Skin epidermis (tissue), 12 donors: ENCODE measurements around the gene NKAIN1.
"Not testable (repeated sequence)": the region's sequence is repeated elsewhere in the genome, so short reads cannot be mapped to it uniquely, and the experiment has no call there.

Source experiments
- H3K27ac ChIP-seq, 21 experiments: fragments of 200-600 bp; sonication (generic) in 11 of 21; one replicate each; pipeline ENCODE4 v1.5.0; 2020; ENCODE audit warnings: mild to moderate bottlenecking in 3 of 21, inconsistent platforms in 2 of 21, moderate library complexity in 2 of 21
- H3K4me3 ChIP-seq, 7 experiments: fragments of 200-600 bp; sonication (generic) in 2 of 7; one replicate each; pipeline ENCODE4 v1.5.0; 2020; ENCODE audit warnings: inconsistent platforms in 2 of 7, mild to moderate bottlenecking in 2 of 7, moderate library complexity in 1 of 7

The NKAIN1 gene

GRCh38 chr1:31199236-31199790 is 40.4 kb downstream of the NKAIN1 start:
- no peak overlapping the region for H3K4me3 ChIP-seq
- no peak overlapping the region for H3K27ac ChIP-seq

GRCh38 chr1:31198600-31198999 is 41.1 kb downstream of the NKAIN1 start:
- Histone ChIP-seq H3K4me3 (no peak overlapping the region), H3K27ac (no peak overlapping the region)

GRCh38 chr1:31198150-31198549 is 41.5 kb downstream of the NKAIN1 start:
- Histone ChIP-seq H3K4me3 (no peak overlapping the region), H3K27ac (no peak overlapping the region)

DNA sequence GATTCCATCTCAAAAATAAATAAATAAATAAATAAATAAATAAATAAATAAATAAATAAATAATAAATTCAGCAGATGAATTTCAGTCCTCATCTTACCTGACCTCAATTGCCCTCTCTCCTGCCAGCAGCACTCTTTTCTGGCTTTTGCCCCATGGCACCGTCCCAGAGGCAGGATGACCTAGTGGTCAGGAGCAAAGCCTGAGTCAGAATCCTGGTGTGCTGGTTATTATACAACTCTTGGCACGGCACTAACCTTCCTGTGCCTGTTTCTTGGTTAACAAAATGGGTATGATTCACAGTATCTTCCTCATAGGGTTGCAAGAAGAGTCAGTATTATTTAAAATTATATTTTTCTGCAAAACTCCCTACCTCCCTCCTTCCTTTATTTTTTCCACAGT is 43.0 kb downstream of the NKAIN1 start:
- no peak overlapping the region for H3K4me3 ChIP-seq
- H3K27ac ChIP-seq: no peak overlapping the region

GRCh38 chr1:31195267-31195666 is 44.4 kb downstream of the NKAIN1 start:
- not testable (repeated sequence) for H3K4me3 ChIP-seq, H3K27ac ChIP-seq

GRCh38 chr1:31193729-31194128 is 46.0 kb downstream of the NKAIN1 start:
- H3K27ac ChIP-seq: no peak overlapping the region
- no peak overlapping the region for H3K4me3 ChIP-seq

DNA sequence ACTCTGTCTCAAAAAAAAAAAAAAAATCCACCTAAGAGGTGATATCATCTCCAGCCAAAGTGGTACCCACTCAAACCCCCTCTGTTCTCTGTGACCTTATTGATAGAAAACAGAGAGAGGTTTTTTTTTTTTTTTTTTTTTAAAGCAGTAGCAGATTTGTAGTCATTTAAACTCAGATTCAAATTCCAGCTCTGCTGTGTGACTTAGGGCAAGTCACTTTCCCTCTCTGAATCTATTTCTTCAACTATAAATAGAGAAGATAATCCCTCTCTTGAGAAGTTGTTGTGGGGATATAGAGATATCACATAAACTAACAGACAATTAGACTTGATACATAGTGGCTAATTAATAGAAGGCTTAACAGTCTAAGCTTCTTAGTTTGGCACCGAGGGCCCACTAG is 48.4 kb downstream of the NKAIN1 start:
- no peak overlapping the region for H3K4me3 ChIP-seq
- no peak overlapping the region for H3K27ac ChIP-seq

- H3K27ac ChIP-seq: no peak overlapping the region
Observed at GRCh38 chr1:31189696-31190674, 49.7 kb downstream of the NKAIN1 start.

GRCh38 chr1:31183927-31184554 is 55.6 kb downstream of the NKAIN1 start:
- H3K27ac ChIP-seq: no peak overlapping the region
- no peak overlapping the region for H3K4me3 ChIP-seq

More at GRCh38 chr1:31189696-31190674, 49.7 kb downstream of the NKAIN1 start:
- H3K4me3 ChIP-seq: no peak overlapping the region

GRCh38 chr1:31183126-31183525 is 56.6 kb downstream of the NKAIN1 start:
- Histone ChIP-seq H3K27ac (peak overlapping the region in 3 of 21 experiments; percentile 24 to 66 (median 50)), H3K4me3 (no peak overlapping the region)

DNA sequence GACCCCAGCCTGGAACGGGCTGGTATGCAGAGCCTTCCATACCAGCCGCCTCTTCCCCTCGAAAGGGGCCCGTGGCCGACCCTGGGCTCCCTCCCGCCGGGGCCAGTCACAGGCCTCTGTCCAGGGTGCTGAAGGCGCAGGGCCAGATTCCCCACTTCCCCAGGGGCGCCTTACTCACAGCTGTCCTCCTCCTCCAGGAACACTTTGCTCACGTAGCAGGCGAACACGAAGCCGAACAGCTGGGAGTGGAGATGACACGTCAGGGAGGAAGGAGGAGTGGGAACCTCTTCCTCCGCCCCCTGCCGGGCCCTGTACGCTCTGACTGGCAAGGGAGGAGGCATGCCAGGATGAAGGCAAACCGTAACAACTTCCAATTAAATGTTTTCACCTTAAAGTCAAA is 57.3 kb downstream of the NKAIN1 start:
- H3K27ac ChIP-seq: peak overlapping the region in 2 of 21 experiments; percentile 24 to 66
- H3K4me3 ChIP-seq: peak overlapping the region in 6 of 7 experiments; percentile 5 to 34 (median 20)

GRCh38 chr1:31181515-31182343 is 58.0 kb downstream of the NKAIN1 start:
- Histone ChIP-seq H3K4me3 (peak overlapping the region; percentile 1 to 34 (median 19)), H3K27ac (peak overlapping the region in 1 of 21 experiments; percentile 58)

DNA sequence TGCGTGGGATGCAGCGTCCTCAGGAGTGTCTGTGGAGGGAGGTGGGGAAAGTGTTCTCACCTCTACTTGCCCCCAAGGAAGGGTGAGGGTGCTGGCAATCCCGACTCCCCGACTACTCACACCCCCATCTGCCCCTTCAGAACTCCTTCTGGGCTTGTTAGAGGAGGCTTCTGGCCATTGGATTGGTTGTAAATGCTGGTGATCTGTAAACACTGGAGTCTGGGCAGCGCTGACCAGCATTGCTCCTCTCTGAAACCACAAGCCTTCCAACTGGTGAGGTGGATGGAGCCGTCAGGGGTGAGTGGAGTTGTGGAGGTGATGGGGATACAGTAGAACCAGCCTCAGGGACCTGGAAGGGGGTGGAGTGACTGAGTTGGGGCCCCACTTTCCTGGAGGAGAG is 59.3 kb downstream of the NKAIN1 start:
- no peak overlapping the region for H3K27ac ChIP-seq
- H3K4me3 ChIP-seq: no peak overlapping the region

GRCh38 chr1:31176291-31176690 is 63.4 kb downstream of the NKAIN1 start:
- H3K27ac ChIP-seq: not testable (repeated sequence)

GRCh38 chr1:31170486-31170735 is 69.3 kb downstream of the NKAIN1 start:
- H3K27ac ChIP-seq: peak overlapping the region in 11 of 21 experiments; percentile 15 to 78 (median 46)

More at GRCh38 chr1:31176291-31176690, 63.4 kb downstream of the NKAIN1 start:
- not testable (repeated sequence) for H3K4me3 ChIP-seq

DNA sequence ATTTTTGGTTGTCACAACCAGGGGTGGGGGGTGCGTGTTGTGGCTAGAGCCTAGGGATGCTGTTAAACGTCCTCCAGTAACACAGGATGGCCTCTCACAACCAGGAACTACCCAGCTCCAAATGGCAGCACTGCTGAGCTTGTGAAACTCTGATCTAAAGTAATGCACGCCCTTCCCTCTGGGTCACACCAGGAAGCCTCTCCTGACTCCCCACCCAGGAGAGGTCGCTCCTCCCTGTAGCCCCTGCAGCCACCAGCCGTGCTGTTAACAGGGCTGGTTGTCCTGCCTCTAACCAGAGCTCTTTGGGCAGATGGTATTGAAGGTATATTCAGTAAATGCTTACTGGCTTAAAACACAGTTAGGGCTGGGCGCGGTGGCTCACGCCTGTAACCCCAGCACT is 73.2 kb downstream of the NKAIN1 start:
- H3K27ac ChIP-seq: no peak overlapping the region
- H3K4me3 ChIP-seq: no peak overlapping the region

More at GRCh38 chr1:31170486-31170735, 69.3 kb downstream of the NKAIN1 start:
- no peak overlapping the region for H3K4me3 ChIP-seq

GRCh38 chr1:31164291-31164690 is 75.4 kb downstream of the NKAIN1 start:
- Histone ChIP-seq H3K4me3 (no peak overlapping the region), H3K27ac (no peak overlapping the region)

- Histone ChIP-seq H3K27ac (no peak overlapping the region), H3K4me3 (no peak overlapping the region)
Observed at GRCh38 chr1:31163866-31164265, 75.8 kb downstream of the NKAIN1 start.

GRCh38 chr1:31161571-31161970 is 78.1 kb downstream of the NKAIN1 start:
- Histone ChIP-seq H3K27ac (no peak overlapping the region), H3K4me3 (no peak overlapping the region)
